ENCODE data around the gene SSX4. TPM values are rescaled to one million over a fixed set of nuclear protein-coding genes. Genes with fewer than 3 reads are reported as not detected.
"Not testable (repeated sequence)": the region's sequence is repeated elsewhere in the genome, so short reads cannot be mapped to it uniquely, and the experiment has no call there.

The SSX4 gene
- total RNA-seq (2021; ENCODE audit: unreplicated experiment) (not detected), Bru-seq, nascent RNA (not detected), BruChase-seq, experiment 1, labeled RNA remaining after a 6-hour chase (not detected), BruChase-seq, experiment 2, labeled RNA remaining after a 2-hour chase (not detected)
- not detected in 2 replicates for polyA plus RNA-seq (2012)
- long read RNA-seq, result 0 reads

- ATAC-seq; H3K4me3 ChIP-seq (replicated peaks in 1 of 2; ENCODE audit: low read depth in 1 of 2, low read length in 2 of 2); H3K27ac ChIP-seq (ENCODE audit: low read depth, low read length); RAD21 ChIA-PET (ENCODE audit: low non-redundant PET in 1 of 2, low total read pairs in 2 of 2, uncharacterized antibody in 2 of 2, unreplicated experiment in 2 of 2); H3K79me2 ChIP-seq (ENCODE audit: insufficient read depth, low read length); DNase-seq (ENCODE audit: low read depth, low spot score); CTCF ChIA-PET; H4K20me1 ChIP-seq (ENCODE audit: insufficient read depth); H2AFZ ChIP-seq (ENCODE audit: low read depth, low read length, poor library complexity, severe bottlenecking); H3K4me2 ChIP-seq (ENCODE audit: low read length); BruUV-seq (replicated peaks); H3K9me2 ChIP-seq (ENCODE audit: insufficient read depth); POLR2A ChIA-PET; H3K4me1 ChIP-seq (ENCODE audit: control insufficient read depth in 1 of 2, insufficient read depth in 2 of 2, low read length in 2 of 2); intact Hi-C loops (cut with micrococcal nuclease); H3K36me3 ChIP-seq (ENCODE audit: control insufficient read depth in 1 of 2, insufficient read depth in 2 of 2, low read length in 2 of 2); H3K9me3 ChIP-seq (ENCODE audit: control insufficient read depth in 1 of 2, insufficient read depth in 1 of 2, low read depth in 1 of 2, low read length in 2 of 2); H3K27me3 ChIP-seq (ENCODE audit: insufficient read depth, low read length); H3K9ac ChIP-seq (ENCODE audit: low read length): not testable (repeated sequence)
These were observed at the start of gene SSX4 for GRCh38 chrX:48383239-48383638. SSX4 (plus strand) TSS chrX:48383539; CDS start chrX:48384054, 515 bp downstream.

- H3K79me2 ChIP-seq (ENCODE audit: insufficient read depth, low read length); ATAC-seq; H3K27ac ChIP-seq (ENCODE audit: low read depth, low read length); intact Hi-C loops (cut with micrococcal nuclease); H3K9ac ChIP-seq (ENCODE audit: low read length); H3K9me2 ChIP-seq (ENCODE audit: insufficient read depth); POLR2A ChIA-PET; H3K27me3 ChIP-seq (ENCODE audit: insufficient read depth, low read length); H3K4me1 ChIP-seq (ENCODE audit: control insufficient read depth in 1 of 2, insufficient read depth in 2 of 2, low read length in 2 of 2); H2AFZ ChIP-seq (ENCODE audit: low read depth, low read length, poor library complexity, severe bottlenecking); BruUV-seq (replicated peaks); H3K36me3 ChIP-seq (ENCODE audit: control insufficient read depth in 1 of 2, insufficient read depth in 2 of 2, low read length in 2 of 2); H3K4me2 ChIP-seq (ENCODE audit: low read length); CTCF ChIA-PET; H4K20me1 ChIP-seq (ENCODE audit: insufficient read depth); H3K9me3 ChIP-seq (ENCODE audit: control insufficient read depth in 1 of 2, insufficient read depth in 1 of 2, low read depth in 1 of 2, low read length in 2 of 2); RAD21 ChIA-PET (ENCODE audit: low non-redundant PET in 1 of 2, low total read pairs in 2 of 2, uncharacterized antibody in 2 of 2, unreplicated experiment in 2 of 2); H3K4me3 ChIP-seq (replicated peaks in 1 of 2; ENCODE audit: low read depth in 1 of 2, low read length in 2 of 2); DNase-seq (ENCODE audit: low read depth, low spot score): not testable (repeated sequence)
These were observed 37.3 kb upstream of the SSX4 start for GRCh38 chrX:48346059-48346458.

GRCh38 chrX:48356315-48357094 lies 26.8 kb upstream of the SSX4 start, which contains the start of gene SSX3:
SSX3 (minus strand) TSS chrX:48356703; CDS start chrX:48355249, 1,454 bp downstream.
- BruUV-seq (replicated peaks); CTCF ChIA-PET; ATAC-seq; H3K4me2 ChIP-seq (ENCODE audit: low read length); H3K9me2 ChIP-seq (ENCODE audit: insufficient read depth); H3K9me3 ChIP-seq (ENCODE audit: control insufficient read depth in 1 of 2, insufficient read depth in 1 of 2, low read depth in 1 of 2, low read length in 2 of 2); H3K79me2 ChIP-seq (ENCODE audit: insufficient read depth, low read length); H3K36me3 ChIP-seq (ENCODE audit: control insufficient read depth in 1 of 2, insufficient read depth in 2 of 2, low read length in 2 of 2); intact Hi-C loops (cut with micrococcal nuclease); RAD21 ChIA-PET (ENCODE audit: low non-redundant PET in 1 of 2, low total read pairs in 2 of 2, uncharacterized antibody in 2 of 2, unreplicated experiment in 2 of 2); H4K20me1 ChIP-seq (ENCODE audit: insufficient read depth); POLR2A ChIA-PET; DNase-seq (ENCODE audit: low read depth, low spot score); H3K4me1 ChIP-seq (ENCODE audit: control insufficient read depth in 1 of 2, insufficient read depth in 2 of 2, low read length in 2 of 2); H2AFZ ChIP-seq (ENCODE audit: low read depth, low read length, poor library complexity, severe bottlenecking); H3K9ac ChIP-seq (ENCODE audit: low read length); H3K4me3 ChIP-seq (replicated peaks in 1 of 2; ENCODE audit: low read depth in 1 of 2, low read length in 2 of 2); H3K27me3 ChIP-seq (ENCODE audit: insufficient read depth, low read length); H3K27ac ChIP-seq (ENCODE audit: low read depth, low read length): not testable (repeated sequence)

All from HCT116 (cell line).